Chondrocyte (in vitro differentiated cells): ENCODE results near the gene GLS. TPM values are rescaled to one million over a fixed set of nuclear protein-coding genes. Genes with fewer than 3 reads are reported as not detected.

Experiments used
- DNase-seq: peaks from one replicate; pipeline ENCODE4 v3.0.0; 2021; ENCODE audit warnings: mixed read lengths, low spot score
- H3K27ac Mint-ChIP-seq: one replicate; pipeline ENCODE4 v1.8.0; 2021; ENCODE audit warnings: mild to moderate bottlenecking, moderate library complexity, mixed read lengths; ENCODE audit not compliant: unreplicated experiment
- H3K27me3 Mint-ChIP-seq: 2 replicates; pipeline ENCODE4 v1.8.0; 2021; ENCODE audit warnings: low read depth, mixed read lengths
- H3K36me3 Mint-ChIP-seq: 2 replicates; pipeline ENCODE4 v1.8.0; 2021; ENCODE audit warnings: low read depth, mixed read lengths
- H3K4me1 Mint-ChIP-seq: 2 replicates; pipeline ENCODE4 v1.8.0; 2021; ENCODE audit warnings: low read depth, mild to moderate bottlenecking, mixed read lengths
- H3K4me3 Mint-ChIP-seq: one replicate; pipeline ENCODE4 v1.8.0; 2021; ENCODE audit warnings: mild to moderate bottlenecking, moderate library complexity, mixed read lengths; ENCODE audit not compliant: unreplicated experiment
- H3K9me3 Mint-ChIP-seq: 2 replicates; pipeline ENCODE4 v1.8.0; 2021; ENCODE audit warnings: low read depth, mixed read lengths
- CTCF ChIP-seq: fragments of 200-600 bp; sonication (generic); IDR thresholded peaks from 2 replicates; pipeline ENCODE4 v1.5.0; 2021; ENCODE audit warnings: antibody characterized with exemption, mild to moderate bottlenecking, moderate library complexity
- total RNA-seq: library from RNA; stranded (reverse); gene quantifications from 3 replicates; pipeline ENCODE4 v1.2.1, GENCODE V29; 2021

Gene GLS
- total RNA-seq, 1 donor from 2014 or later: 234 TPM

GRCh38 chr2:191003405-191004309, 123.0 kb downstream of the GLS start:
- Mint-ChIP-seq H3K4me3 (no peak overlapping the region), H3K27me3 (no peaks in the 10 kb centered on the region), H3K4me1 (no peaks in the 10 kb centered on the region), H3K27ac (no peak overlapping the region), H3K36me3 (peaks cover 56% of the 10 kb centered on the region), H3K9me3 (no peaks in the 10 kb centered on the region)
- DNase-seq: no peak
- no peak for TF ChIP-seq CTCF

GRCh38 chr2:191006297-191006696, 125.7 kb downstream of the GLS start:
- Mint-ChIP-seq H3K4me3 (no peak overlapping the region), H3K27ac (no peak overlapping the region), H3K9me3 (no peaks in the 10 kb centered on the region), H3K4me1 (peaks cover 10% of the 10 kb centered on the region), H3K27me3 (no peaks in the 10 kb centered on the region), H3K36me3 (peaks cover 40% of the 10 kb centered on the region)
- TF ChIP-seq CTCF: no peak
- no peak for DNase-seq

DNA sequence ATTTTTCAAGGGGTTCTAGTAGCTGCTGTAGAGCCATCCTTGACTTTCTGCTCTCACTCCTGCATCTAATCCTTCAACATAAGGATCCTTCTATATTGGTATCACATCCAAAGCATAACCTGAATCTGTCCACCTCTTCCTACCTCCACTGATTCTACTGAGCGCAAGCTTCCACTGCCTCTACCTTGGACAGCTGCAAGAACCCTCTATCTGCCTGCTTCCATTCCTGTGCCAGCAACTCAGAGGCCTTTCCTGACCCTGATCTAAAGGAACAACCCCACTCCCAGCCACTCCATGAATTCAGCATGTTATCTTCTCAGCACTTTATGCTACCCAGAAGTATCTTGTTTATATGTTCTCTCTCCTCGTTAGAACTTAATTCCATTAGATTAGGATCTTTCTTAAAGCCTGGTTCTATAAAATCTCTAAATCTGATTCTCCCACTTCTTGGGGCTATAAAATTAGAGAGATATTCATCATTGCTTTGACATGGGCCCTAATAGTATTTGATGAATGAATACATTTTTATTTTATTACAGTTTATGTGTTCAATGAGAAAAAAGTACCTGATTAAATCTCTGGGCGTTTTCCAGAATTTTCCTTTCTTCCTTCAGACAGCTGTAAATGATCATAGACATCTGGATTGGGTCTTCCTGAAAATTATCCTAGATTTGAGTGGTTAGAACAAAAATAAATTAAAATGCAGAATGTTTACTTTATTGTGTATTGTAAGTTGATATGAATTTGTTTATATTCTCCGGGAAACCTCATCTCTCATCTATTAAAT, 126.6 kb downstream of the GLS start:
- no peak for TF ChIP-seq CTCF
- no peak overlapping the region for H3K27ac Mint-ChIP-seq
- H3K4me3 Mint-ChIP-seq: no peak overlapping the region
- no peaks in the 10 kb centered on the region for H3K27me3 Mint-ChIP-seq
- peaks cover 15% of the 10 kb centered on the region for H3K4me1 Mint-ChIP-seq
- H3K36me3 Mint-ChIP-seq: peaks cover 37% of the 10 kb centered on the region
- DNase-seq: no peak
- H3K9me3 Mint-ChIP-seq: no peaks in the 10 kb centered on the region

GRCh38 chr2:191008286-191008685, 127.7 kb downstream of the GLS start:
- Mint-ChIP-seq H3K27me3 (no peaks in the 10 kb centered on the region), H3K9me3 (no peaks in the 10 kb centered on the region), H3K4me3 (no peak overlapping the region), H3K4me1 (peaks cover 15% of the 10 kb centered on the region), H3K36me3 (peaks cover 34% of the 10 kb centered on the region), H3K27ac (no peak overlapping the region)
- no peak for TF ChIP-seq CTCF
- no peak for DNase-seq
